Measurements from ENCODE around the gene PTS. TPM values are rescaled to one million over a fixed set of nuclear protein-coding genes. Genes with fewer than 3 reads are reported as not detected.

PTS gene
- polyA plus RNA-seq, 12 donors, result 14.5 to 36.9 (median 25.5) TPM; not detected in 1

Other genes starting within 250 kb of the PTS start
- gene DLAT, start 201.0 kb upstream of the PTS start, polyA plus RNA-seq (ENCODE audit: insufficient read length in 12 of 12), result 10 to 100 TPM in 11 of 12 donors, not detected in 1; 28.1 to 50.9 (median 41.8) TPM
- gene PIH1D2, start 152.4 kb upstream of the PTS start, polyA plus RNA-seq (ENCODE audit: insufficient read length in 12 of 12), result 1 to 10 TPM in 9 of 12 donors, under 1 TPM in 1, not detected in 2; 0.72 to 4.1 (median 1.2) TPM
- 10 to 100 TPM in 11 of 12 donors, not detected in 1; 18.4 to 56.7 (median 30.3) TPM for gene NKAPD1, start 152.1 kb upstream of the PTS start, polyA plus RNA-seq (ENCODE audit: insufficient read length in 12 of 12)
- gene TIMM8B, start 139.7 kb upstream of the PTS start, polyA plus RNA-seq (ENCODE audit: insufficient read length in 12 of 12), result 10 to 100 TPM in 11 of 12 donors, not detected in 1; 21.0 to 63.8 (median 51.7) TPM
- gene SDHD, start 139.6 kb upstream of the PTS start, polyA plus RNA-seq (ENCODE audit: insufficient read length in 12 of 12), result 100 to 1,000 TPM in 7 of 12 donors, 10 to 100 TPM in 4, not detected in 1; 52.2 to 127 (median 109) TPM
- 10 to 100 TPM in 2 of 12 donors, 1 to 10 TPM in 2, under 1 TPM in 7, not detected in 1; 0.30 to 12.1 (median 0.82) TPM for gene IL18, start 62.3 kb upstream of the PTS start, polyA plus RNA-seq (ENCODE audit: insufficient read length in 12 of 12)
- gene TEX12, start 59.1 kb upstream of the PTS start, polyA plus RNA-seq (ENCODE audit: insufficient read length in 12 of 12), result under 1 TPM in 5 of 12 donors, not detected in 7; 0.22 to 0.44 (median 0.23) TPM
- gene BCO2, start 50.9 kb upstream of the PTS start, polyA plus RNA-seq (ENCODE audit: insufficient read length in 12 of 12), result 10 to 100 TPM in 4 of 12 donors, 1 to 10 TPM in 7, not detected in 1; 3.4 to 28.6 (median 8.0) TPM
- gene PLET1, start 34.4 kb downstream of the PTS start, polyA plus RNA-seq (ENCODE audit: insufficient read length in 12 of 12), result under 1 TPM in 1 of 12 donors, not detected in 11; 0.17 TPM